HG02973 (cell line): ENCODE measurements around the gene DOCK4.

Source experiments
- ATAC-seq: cut with Tn5 transposase; IDR thresholded peaks from one replicate; pipeline ENCODE4 v1.9.1; 2021; ENCODE audit warnings: moderate library complexity; ENCODE audit not compliant: unreplicated experiment

The DOCK4 gene

GRCh38 chr7:112112822-112113255 is 93.4 kb downstream of the DOCK4 start:
- no peak for ATAC-seq

- ATAC-seq = no peak
Observed at GRCh38 chr7:112110651-112111050, 95.5 kb downstream of the DOCK4 start.

- ATAC-seq = no peak
Observed at GRCh38 chr7:112110175-112110574, 96.0 kb downstream of the DOCK4 start.

- ATAC-seq = no peak
Observed at GRCh38 chr7:112108981-112109380, 97.2 kb downstream of the DOCK4 start.

GRCh38 chr7:112105584-112106530 is 100.3 kb downstream of the DOCK4 start:
- no peak for ATAC-seq

- ATAC-seq = no peak
Observed at GRCh38 chr7:112104120-112104519, 102.1 kb downstream of the DOCK4 start.

GRCh38 chr7:112103246-112103645 is 103.0 kb downstream of the DOCK4 start:
- ATAC-seq = no peak

- no peak for ATAC-seq
Observed at GRCh38 chr7:112101201-112101846, 104.9 kb downstream of the DOCK4 start.

GRCh38 chr7:112097524-112097923 is 108.7 kb downstream of the DOCK4 start:
- no peak for ATAC-seq

- ATAC-seq = no peak
Observed at GRCh38 chr7:112093409-112093808, 112.8 kb downstream of the DOCK4 start.

- ATAC-seq = no peak
Observed at GRCh38 chr7:112092709-112093395, 113.3 kb downstream of the DOCK4 start.

GRCh38 chr7:112092306-112092705 is 113.9 kb downstream of the DOCK4 start:
- no peak for ATAC-seq

- no peak for ATAC-seq
Observed at GRCh38 chr7:112091768-112092167, 114.4 kb downstream of the DOCK4 start.

GRCh38 chr7:112089551-112089950 is 116.6 kb downstream of the DOCK4 start:
- no peak for ATAC-seq

- no peak for ATAC-seq
Observed at GRCh38 chr7:112088484-112089016, 117.6 kb downstream of the DOCK4 start.

GRCh38 chr7:112086496-112087254 is 119.5 kb downstream of the DOCK4 start:
- no peak for ATAC-seq

GRCh38 chr7:112084520-112084971 is 121.7 kb downstream of the DOCK4 start:
- peak; percentile 47 for ATAC-seq

- no peak for ATAC-seq
Observed at GRCh38 chr7:112083776-112084355, 122.3 kb downstream of the DOCK4 start.

GRCh38 chr7:112082306-112082705 is 123.9 kb downstream of the DOCK4 start:
- ATAC-seq = no peak

- ATAC-seq = no peak
Observed at GRCh38 chr7:112081778-112082177, 124.4 kb downstream of the DOCK4 start.
